HG03196 (cell line): ENCODE data around the gene IL20RB.
A peak's percentile ranks its signal among the peaks of the same experiment; 100 is the strongest.

Experiments used
- ATAC-seq: cut with Tn5 transposase; IDR thresholded peaks from one replicate; pipeline ENCODE4 v1.9.1; 2021; ENCODE audit not compliant: unreplicated experiment

IL20RB gene, protein sequence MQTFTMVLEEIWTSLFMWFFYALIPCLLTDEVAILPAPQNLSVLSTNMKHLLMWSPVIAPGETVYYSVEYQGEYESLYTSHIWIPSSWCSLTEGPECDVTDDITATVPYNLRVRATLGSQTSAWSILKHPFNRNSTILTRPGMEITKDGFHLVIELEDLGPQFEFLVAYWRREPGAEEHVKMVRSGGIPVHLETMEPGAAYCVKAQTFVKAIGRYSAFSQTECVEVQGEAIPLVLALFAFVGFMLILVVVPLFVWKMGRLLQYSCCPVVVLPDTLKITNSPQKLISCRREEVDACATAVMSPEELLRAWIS

DNA sequence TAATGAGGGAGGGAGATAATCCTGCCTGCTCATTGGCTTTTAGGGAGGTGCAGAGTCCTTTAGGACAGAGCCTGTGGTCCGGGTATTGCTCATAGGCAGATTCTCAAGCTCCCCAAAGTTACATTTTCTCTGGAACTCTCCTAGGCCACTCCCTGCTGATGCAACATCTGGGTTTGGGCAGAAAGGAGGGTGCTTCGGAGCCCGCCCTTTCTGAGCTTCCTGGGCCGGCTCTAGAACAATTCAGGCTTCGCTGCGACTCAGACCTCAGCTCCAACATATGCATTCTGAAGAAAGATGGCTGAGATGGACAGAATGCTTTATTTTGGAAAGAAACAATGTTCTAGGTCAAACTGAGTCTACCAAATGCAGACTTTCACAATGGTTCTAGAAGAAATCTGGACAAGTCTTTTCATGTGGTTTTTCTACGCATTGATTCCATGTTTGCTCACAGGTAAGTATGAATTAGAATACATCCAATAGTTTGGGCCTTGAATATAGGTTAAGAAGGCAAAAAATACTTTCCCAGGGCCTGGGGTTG, at the start of gene IL20RB:
TSS of gene IL20RB (plus strand) at position 233 of the 538 bp plus-strand sequence. CDS start at position 364, 131 bp downstream.
- no peak for ATAC-seq

DNA sequence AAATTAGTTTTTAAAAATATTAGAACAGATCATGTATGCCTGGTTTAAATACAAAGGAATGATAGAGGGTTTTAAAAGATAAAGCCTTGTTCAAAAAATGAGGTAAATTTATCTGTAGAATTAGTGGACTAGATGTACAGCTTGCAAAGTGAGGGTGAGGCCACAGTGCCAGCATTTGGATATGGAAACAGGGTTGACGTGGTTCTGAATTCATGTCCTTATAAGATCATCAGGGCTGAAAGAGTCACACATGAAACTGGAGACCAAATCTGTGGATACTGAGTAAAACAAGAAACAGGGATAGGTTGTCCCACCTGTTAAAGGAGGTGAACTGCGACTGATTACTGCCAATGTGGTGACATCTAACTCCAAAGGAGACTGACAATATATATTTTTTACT, 49.5 kb upstream of the IL20RB start:
- ATAC-seq, result no peak

DNA sequence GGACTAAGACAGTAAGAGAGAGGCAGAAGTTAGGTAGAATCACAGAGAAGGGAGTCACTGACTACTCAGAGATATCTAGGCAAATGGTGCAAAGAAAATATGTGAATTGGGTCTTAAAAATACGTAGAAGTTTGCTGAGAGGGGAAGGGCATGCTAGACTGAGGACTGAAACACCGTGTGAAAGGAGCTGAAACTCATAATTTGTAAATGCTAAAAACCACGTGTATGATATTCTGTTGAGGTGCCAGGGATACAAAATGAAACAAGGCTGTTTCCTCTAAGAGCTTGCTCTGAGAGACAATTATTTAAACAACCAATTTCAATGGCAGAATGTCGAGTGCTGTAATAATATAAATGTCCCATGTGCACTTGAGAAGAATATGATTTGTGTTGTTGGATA, 48.6 kb upstream of the IL20RB start:
- ATAC-seq, result no peak

- no peak for ATAC-seq
Observed at GRCh38 chr3:136910697-136911096, 47.1 kb upstream of the IL20RB start.

DNA sequence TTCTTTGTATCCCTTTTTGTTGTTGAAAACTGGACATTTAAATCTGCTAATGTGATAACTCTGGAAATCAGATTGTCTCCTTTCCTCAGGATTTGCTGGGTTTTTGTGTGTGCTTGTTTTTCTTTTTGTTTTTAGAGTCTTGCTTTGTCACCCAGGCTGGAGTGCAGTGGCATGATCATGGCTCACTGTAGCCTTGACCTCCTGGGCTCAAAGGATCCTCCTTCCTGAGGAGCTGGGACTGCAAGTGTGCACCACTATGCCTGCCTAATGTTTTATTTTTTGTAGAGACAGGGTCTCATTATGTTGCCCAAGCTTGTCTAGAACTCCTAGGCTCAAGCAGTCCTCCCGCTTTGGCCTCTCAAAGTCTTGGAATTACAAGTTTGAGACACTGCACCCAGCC, 44.6 kb upstream of the IL20RB start:
- no peak for ATAC-seq

DNA sequence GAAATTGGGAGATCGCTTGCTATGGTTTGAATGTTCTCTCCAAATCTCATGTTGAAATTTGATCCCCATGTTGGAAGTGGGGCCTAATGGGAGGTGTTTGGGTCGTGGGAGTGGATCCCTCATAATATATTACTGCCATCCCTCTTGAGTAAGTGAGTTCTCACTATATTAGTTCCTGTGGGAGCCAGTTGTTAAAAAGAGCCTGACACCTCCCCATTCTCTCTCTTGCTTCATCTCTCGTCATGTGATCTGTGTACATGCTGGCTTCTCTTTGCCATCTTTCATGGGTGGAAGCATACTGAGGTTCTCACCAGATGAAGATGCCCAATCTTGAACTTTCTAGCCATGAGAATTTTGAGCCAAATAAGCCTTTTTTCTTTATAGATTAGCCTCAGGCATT, 43.0 kb upstream of the IL20RB start:
- no peak for ATAC-seq

DNA sequence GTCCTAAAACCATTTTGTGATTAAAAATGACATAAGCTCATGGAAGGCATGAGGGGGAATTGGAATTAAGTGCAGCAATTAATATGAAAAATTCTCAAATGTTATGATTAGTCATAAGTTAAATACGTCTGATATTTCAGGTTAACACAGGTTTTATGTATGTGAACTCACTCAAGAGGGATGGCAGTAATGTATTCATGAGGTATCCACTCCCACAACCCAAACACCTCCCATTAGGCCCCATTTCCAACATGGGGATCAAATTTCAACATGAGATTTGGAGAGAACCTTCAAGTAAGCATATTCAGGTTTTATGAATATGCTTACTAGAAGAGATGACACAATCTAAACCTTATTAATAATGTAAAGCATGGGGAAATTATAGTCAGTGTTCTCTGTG, 41.6 kb upstream of the IL20RB start:
- ATAC-seq, result no peak

- ATAC-seq, result no peak
Observed at GRCh38 chr3:136919799-136920580, 37.8 kb upstream of the IL20RB start.

- ATAC-seq, result no peak
Observed at GRCh38 chr3:136920904-136921611, 36.7 kb upstream of the IL20RB start.

GRCh38 chr3:136925425-136926190, 32.2 kb upstream of the IL20RB start:
- ATAC-seq, result peak; percentile 45

DNA sequence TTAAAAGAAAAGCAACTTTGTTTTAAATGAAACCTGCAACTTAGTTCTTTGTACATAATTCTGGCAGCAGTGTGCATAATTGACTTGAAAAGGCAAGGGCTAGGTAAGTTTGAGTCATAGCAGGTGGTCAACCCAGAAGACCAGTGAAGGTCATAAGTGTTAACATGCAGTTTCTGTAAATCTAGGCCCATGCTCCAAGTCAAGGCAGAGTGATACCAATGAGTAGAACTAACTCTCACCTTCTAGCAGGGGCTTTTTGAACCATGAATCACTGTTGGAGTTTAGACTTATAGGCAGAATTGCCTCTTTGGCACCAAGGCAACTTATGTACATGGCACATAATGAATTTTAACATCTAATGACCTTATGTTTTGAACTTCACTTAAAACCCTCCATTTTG, 29.5 kb upstream of the IL20RB start:
- ATAC-seq, result no peak

DNA sequence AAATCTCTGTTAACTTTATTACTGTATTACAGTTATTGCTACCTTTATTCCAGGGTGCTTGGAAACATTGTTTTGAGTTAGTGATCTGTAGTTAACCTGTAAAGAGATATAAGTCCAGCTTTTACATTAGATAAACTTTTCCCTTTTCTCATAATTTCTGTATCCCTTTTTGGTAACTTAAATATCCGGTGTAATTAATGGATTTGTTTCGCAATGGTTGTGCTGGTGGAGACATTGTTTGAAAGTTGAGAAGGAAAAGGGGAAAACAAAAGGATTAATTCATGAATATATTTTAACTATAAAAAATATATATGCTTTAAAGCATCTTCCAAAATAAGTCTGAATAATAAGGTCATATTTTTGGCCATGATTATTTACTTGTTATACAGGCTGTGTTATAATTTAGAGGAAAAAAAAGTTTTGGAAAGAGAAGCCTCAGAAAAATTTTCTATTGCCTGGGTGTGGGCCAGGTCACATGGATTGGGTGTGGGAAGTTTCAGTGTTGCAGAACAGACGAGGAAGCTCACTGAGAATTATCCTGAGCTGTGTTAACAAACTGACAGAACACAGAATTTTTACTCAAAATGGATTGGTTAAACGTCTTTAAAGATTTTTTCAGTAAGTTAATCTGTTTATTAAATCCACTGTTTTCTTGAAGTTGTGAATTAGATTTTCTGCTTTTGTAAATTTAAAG, 27.7 kb upstream of the IL20RB start:
- no peak for ATAC-seq

DNA sequence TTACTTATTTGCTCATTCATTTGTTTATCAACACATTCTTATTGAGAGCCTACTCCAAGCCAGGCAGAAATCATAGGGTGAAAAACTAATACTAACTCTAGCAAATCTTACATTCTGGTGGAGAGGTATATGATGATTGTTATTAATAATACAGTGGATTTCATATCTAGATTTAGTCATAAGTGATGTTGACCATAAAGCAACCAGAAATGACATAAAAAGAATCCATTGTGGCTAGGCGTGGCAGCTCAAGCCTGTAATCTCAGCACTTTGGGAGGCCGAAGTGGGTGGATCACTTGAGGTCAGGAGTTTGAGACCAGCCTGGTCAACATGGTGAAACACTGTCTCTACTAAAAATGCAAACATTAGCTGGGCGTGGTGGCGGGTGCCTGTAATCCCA, 26.2 kb upstream of the IL20RB start:
- ATAC-seq, result no peak

DNA sequence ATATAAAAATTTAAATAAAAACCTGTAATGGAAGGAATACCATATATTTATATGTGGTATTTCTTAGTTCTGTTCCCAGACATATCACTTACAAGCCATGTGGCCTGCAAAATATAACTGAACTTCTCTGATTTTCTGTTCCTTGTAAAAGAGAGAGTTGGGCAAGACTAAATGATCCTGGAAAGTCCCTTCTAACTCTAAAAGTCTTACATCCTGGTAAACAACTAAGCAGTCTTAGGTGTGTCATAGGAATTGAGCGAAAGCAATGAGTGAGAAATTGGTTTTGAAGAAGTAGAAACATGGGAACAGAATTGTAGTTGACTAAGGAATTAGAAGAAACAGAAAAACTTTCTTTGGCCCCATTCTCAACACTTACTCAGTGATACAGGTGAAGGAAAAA, 25.3 kb upstream of the IL20RB start:
- ATAC-seq, result no peak

GRCh38 chr3:136932978-136933772, 24.6 kb upstream of the IL20RB start:
- no peak for ATAC-seq

- ATAC-seq, result no peak
Observed at GRCh38 chr3:136937175-136937574, 20.6 kb upstream of the IL20RB start.

DNA sequence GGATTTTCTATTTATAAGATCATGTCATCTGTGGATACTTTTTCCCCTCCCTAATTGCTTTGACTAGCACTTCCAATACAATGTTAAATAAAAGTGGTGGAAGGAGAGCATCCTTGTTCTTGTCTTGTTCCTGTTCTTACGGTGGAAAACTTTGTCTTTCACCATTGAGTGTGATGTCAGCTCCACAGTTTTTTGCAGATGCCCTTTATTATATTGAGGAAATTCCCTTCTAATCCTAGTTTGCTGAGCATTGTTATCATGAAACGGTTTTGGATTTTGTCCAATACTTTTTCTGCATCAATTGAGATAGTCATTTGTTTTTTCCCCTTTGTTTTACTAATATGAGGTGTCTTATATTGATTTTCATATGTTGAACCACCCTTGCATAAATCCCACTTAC, 19.9 kb upstream of the IL20RB start:
- no peak for ATAC-seq

- ATAC-seq, result no peak
Observed at GRCh38 chr3:136938334-136938733, 19.4 kb upstream of the IL20RB start.

DNA sequence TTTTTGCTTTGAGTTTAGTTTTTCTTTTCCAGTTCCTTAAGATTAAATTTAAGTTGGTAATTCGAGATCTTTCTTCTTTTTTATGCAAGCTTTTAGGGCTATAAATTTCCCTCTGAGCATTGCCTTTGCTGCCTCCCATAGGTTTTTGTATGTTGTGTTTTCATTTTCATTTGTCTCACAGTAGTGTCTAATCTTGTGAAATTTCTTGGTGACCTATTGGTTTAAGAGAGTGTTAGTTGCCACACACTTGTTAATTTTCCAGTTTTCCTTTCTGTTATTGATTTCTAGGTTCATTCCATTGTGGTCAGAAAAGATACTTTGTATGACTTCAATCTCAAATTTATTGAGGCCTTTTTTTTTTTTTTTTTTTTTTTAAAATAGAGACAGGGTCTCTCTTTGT, 18.3 kb upstream of the IL20RB start:
- ATAC-seq, result no peak
